Suprapubic skin (tissue), 4 donors: Measurements from ENCODE around the gene MOB3B.
"Not testable (repeated sequence)": the region's sequence is repeated elsewhere in the genome, so short reads cannot be mapped to it uniquely, and the experiment has no call there.

ENCODE experiments used
- EP300 ChIP-seq: sonication (generic); formaldehyde crosslinking; IDR thresholded peaks from one replicate; pipeline ENCODE4 v1.6.1; 2017; ENCODE audit warnings: antibody characterized with exemption
- POLR2A ChIP-seq, 2 donors: fragments of 450-650 bp; IDR thresholded peaks; one replicate each; pipeline ENCODE4 v1.6.1; 2017; ENCODE audit warnings: antibody characterized with exemption in 2 of 2, mild to moderate bottlenecking in 2 of 2, moderate library complexity in 2 of 2
- POLR2AphosphoS5 ChIP-seq, 3 donors: sonication (generic); formaldehyde crosslinking; IDR thresholded peaks; one replicate each; pipeline ENCODE4 v1.6.1; 2017; ENCODE audit warnings: antibody characterized with exemption in 3 of 3
- TF ChIP-seq, protein P1 (sequence below), 2 donors: fragments of 200-600 bp in 1 of 2; fragments of 450-650 bp in 1 of 2; sonication (generic) in 1 of 2; IDR thresholded peaks; one replicate each; pipeline ENCODE4 v1.5.1; 2016 to 2019; ENCODE audit warnings: antibody characterized with exemption in 2 of 2, mild to moderate bottlenecking in 1 of 2, moderate library complexity in 1 of 2

DNA sequence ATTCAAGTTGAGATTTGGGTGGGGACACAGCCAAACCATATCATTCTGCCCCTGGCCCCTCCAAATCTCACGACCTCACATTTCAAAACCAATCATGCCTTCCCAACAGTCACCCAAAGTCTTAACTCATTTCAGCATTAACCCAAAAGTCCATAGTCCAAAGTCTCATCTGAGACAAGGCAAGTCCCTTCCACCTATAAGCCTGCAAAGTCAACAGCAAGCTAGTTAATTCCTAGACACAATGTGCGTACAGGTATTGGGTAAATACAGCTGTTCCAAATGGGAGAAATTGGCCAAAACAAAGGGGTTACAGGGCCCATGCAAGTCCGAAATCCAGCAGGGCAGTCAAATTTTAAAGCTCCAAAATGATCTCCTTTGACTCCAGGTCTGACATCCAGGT is 64.7 kb downstream of the MOB3B start:
- TF ChIP-seq, protein P1, sequence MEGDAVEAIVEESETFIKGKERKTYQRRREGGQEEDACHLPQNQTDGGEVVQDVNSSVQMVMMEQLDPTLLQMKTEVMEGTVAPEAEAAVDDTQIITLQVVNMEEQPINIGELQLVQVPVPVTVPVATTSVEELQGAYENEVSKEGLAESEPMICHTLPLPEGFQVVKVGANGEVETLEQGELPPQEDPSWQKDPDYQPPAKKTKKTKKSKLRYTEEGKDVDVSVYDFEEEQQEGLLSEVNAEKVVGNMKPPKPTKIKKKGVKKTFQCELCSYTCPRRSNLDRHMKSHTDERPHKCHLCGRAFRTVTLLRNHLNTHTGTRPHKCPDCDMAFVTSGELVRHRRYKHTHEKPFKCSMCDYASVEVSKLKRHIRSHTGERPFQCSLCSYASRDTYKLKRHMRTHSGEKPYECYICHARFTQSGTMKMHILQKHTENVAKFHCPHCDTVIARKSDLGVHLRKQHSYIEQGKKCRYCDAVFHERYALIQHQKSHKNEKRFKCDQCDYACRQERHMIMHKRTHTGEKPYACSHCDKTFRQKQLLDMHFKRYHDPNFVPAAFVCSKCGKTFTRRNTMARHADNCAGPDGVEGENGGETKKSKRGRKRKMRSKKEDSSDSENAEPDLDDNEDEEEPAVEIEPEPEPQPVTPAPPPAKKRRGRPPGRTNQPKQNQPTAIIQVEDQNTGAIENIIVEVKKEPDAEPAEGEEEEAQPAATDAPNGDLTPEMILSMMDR (IDR thresholded peaks at IDR 0.05) = not testable (repeated sequence)
- TF ChIP-seq POLR2A (IDR thresholded peaks at IDR 0.05); POLR2AphosphoS5 (IDR thresholded peaks at IDR 0.05); EP300: not testable (repeated sequence)
